ENCODE data around the gene WRAP73.

GRCh38 chr1:3601743-3602142, 48.2 kb downstream of the WRAP73 start:
- no peak for TF ChIP-seq CTCF (IDR thresholded peaks at IDR 0.05)
- no peak for TF ChIP-seq POLR2A (IDR thresholded peaks at IDR 0.05)
